ENCODE data around the gene ACKR4.

The ACKR4 gene

DNA sequence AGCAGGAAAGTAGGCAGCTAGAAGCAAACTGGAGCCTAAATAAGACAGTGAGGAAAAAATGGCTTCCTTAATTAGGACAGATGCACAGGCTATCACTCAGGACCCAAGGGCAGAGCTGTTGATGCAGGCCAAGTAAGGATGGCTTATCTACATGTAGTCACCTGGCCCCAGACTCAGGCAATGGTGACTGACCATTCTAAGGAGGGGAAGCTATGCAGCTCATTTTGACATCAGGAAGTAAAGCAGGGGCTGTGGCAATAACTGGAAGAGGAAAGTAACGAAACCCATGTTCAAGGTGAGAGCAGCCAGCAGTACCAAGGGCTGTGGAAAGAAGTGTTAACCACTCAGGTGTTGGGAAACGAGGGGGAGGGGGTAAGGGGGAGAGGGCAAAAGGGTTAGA, 46.3 kb downstream of the ACKR4 start:
- DNase-seq, result no peak

DNA sequence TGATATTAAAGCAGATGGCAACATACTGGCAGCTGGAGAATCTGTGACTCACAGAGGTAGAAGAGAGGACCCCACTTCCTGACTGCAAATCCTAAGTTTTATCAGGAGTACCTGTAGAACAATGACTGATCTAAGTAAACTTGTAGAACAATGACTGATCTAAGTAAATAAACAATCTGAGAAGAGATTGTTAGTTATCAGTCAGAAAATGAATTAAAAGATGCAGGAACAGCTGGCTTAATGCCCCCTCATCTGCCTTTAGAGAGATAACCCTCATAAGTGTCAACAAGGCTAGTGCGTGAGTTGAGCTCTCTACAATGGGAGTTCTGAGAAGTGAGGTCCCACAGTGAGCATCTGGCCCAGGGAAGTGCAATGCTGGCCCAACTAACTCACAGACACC, 48.0 kb downstream of the ACKR4 start:
- DNase-seq, result peak in 1 of 2 experiments; percentile 22

DNA sequence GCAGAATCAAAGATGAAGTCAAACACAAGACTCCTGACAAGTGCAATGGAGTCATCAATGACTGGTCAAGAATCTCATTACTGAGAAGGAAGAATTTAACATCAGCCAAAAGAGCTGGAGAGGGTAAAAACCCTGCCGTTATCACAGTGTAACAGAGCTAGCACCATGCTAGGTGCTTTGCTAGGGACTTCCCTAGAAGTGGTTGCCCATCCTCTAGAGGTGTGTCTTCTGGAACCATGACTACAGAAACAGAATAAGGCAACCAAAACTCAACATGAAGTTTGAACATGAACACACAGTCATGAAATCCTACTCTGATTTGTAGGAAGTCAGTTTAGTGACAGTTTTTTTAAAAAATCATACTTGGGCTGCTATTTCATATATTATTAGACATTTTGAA, 53.1 kb downstream of the ACKR4 start:
- no peak for DNase-seq
